ENCODE results near the gene NINL.
A peak's percentile ranks its signal among the peaks of the same experiment; 100 is the strongest.
"Not testable (repeated sequence)": the region's sequence is repeated elsewhere in the genome, so short reads cannot be mapped to it uniquely, and the experiment has no call there.

The NINL gene

GRCh38 chr20:25551413-25552215, 33.7 kb downstream of the NINL start:
- no peak for DNase-seq

- DNase-seq = not testable (repeated sequence)
Measured at GRCh38 chr20:25550645-25551337, 34.5 kb downstream of the NINL start.

- no peak for DNase-seq
Measured at GRCh38 chr20:25549843-25550477, 35.4 kb downstream of the NINL start.

- no peak for DNase-seq
Measured at GRCh38 chr20:25549172-25549773, 36.1 kb downstream of the NINL start.

- DNase-seq = no peak
Measured at GRCh38 chr20:25548613-25549086, 36.7 kb downstream of the NINL start.

- no peak for DNase-seq
Measured at GRCh38 chr20:25547999-25548398, 37.3 kb downstream of the NINL start.

- DNase-seq = no peak
Measured at GRCh38 chr20:25547063-25547462, 38.3 kb downstream of the NINL start.

- DNase-seq = no peak
Measured at GRCh38 chr20:25546048-25546447, 39.3 kb downstream of the NINL start.

- no peak for DNase-seq
Measured at GRCh38 chr20:25545171-25545570, 40.2 kb downstream of the NINL start.

- no peak for DNase-seq
Measured at GRCh38 chr20:25544734-25545133, 40.6 kb downstream of the NINL start.

GRCh38 chr20:25544311-25544710, 41.0 kb downstream of the NINL start:
- DNase-seq = no peak

GRCh38 chr20:25543068-25543467, 42.3 kb downstream of the NINL start:
- DNase-seq = peak; percentile 64

- no peak for DNase-seq
Measured at GRCh38 chr20:25541676-25542075, 43.7 kb downstream of the NINL start.

- DNase-seq = peak; percentile 23
Measured at GRCh38 chr20:25539742-25540672, 45.3 kb downstream of the NINL start.

- no peak for DNase-seq
Measured at GRCh38 chr20:25538838-25539665, 46.3 kb downstream of the NINL start.

- no peak for DNase-seq
Measured at GRCh38 chr20:25537890-25538289, 47.4 kb downstream of the NINL start.

GRCh38 chr20:25535762-25536161, 49.6 kb downstream of the NINL start:
- no peak for DNase-seq

- no peak for DNase-seq
Measured at GRCh38 chr20:25534845-25535244, 50.5 kb downstream of the NINL start.

- no peak for DNase-seq
Measured at GRCh38 chr20:25533920-25534700, 51.2 kb downstream of the NINL start.

- DNase-seq = no peak
Measured at GRCh38 chr20:25532971-25533391, 52.4 kb downstream of the NINL start.

Measured in EL (cell line).